Right renal pelvis (tissue), 4 donors: ENCODE data around the gene DRD3. TPM values are rescaled to one million over a fixed set of nuclear protein-coding genes. Genes with fewer than 3 reads are reported as not detected.
A peak's percentile ranks its signal among the peaks of the same experiment; 100 is the strongest.

ENCODE experiments used
- DNase-seq, 4 donors: peaks; one replicate each; pipeline ENCODE4 v3.0.0-alpha.2; 2013; ENCODE audit warnings: low read depth in 4 of 4, low spot score in 3 of 4, missing footprints in 1 of 4
- polyA plus RNA-seq, 4 donors: library from polyadenylated mRNA; unstranded; fragments of 120-200 nt; gene quantifications; one replicate each; pipeline ENCODE4 v1.2.1, GENCODE V29; 2013; ENCODE audit not compliant: insufficient read length in 4 of 4

Gene DRD3
- polyA plus RNA-seq, 4 donors: not detected

GRCh38 chr3:114186501-114186900, 7.6 kb upstream of the DRD3 start:
- DNase-seq: no peak

GRCh38 chr3:114179575-114179974, 723 bp upstream of the DRD3 start:
- DNase-seq: no peak

GRCh38 chr3:114176890-114177289, 2.0 kb downstream of the DRD3 start:
- DNase-seq: no peak

GRCh38 chr3:114176487-114176886, 2.4 kb downstream of the DRD3 start:
- no peak for DNase-seq

- DNase-seq: no peak
Observed at GRCh38 chr3:114175204-114175987, 3.5 kb downstream of the DRD3 start.

GRCh38 chr3:114171677-114172076, 7.2 kb downstream of the DRD3 start:
- no peak for DNase-seq

- no peak for DNase-seq
Observed at GRCh38 chr3:114168150-114168549, 10.7 kb downstream of the DRD3 start.

- DNase-seq: no peak
Observed at GRCh38 chr3:114157321-114157720, 21.5 kb downstream of the DRD3 start.

GRCh38 chr3:114155370-114155821, 23.5 kb downstream of the DRD3 start:
- DNase-seq: no peak

GRCh38 chr3:114154321-114154821, 24.5 kb downstream of the DRD3 start:
- DNase-seq: no peak

- peak; percentile 66 to 73 (median 68) for DNase-seq
Observed at GRCh38 chr3:114152519-114153151, 26.2 kb downstream of the DRD3 start.

- no peak for DNase-seq
Observed at GRCh38 chr3:114151091-114151490, 27.8 kb downstream of the DRD3 start.

GRCh38 chr3:114147251-114147650, 31.6 kb downstream of the DRD3 start:
- DNase-seq: no peak

- DNase-seq: no peak
Observed at GRCh38 chr3:114144909-114145688, 33.8 kb downstream of the DRD3 start.

- no peak for DNase-seq
Observed at GRCh38 chr3:114143817-114144216, 35.0 kb downstream of the DRD3 start.

- no peak for DNase-seq
Observed at GRCh38 chr3:114139836-114140235, 39.0 kb downstream of the DRD3 start.

GRCh38 chr3:114133947-114134346, 44.9 kb downstream of the DRD3 start:
- no peak for DNase-seq

GRCh38 chr3:114132500-114132899, 46.4 kb downstream of the DRD3 start:
- no peak for DNase-seq

- no peak for DNase-seq
Observed at GRCh38 chr3:114128826-114129225, 50.0 kb downstream of the DRD3 start.

GRCh38 chr3:114128231-114128630, 50.6 kb downstream of the DRD3 start:
- DNase-seq: no peak

- DNase-seq: no peak
Observed at GRCh38 chr3:114127517-114127916, 51.3 kb downstream of the DRD3 start.
